Neural crest cell (in vitro differentiated cells): ENCODE results near the gene PPP2R3B. TPM values are rescaled to one million over a fixed set of nuclear protein-coding genes. Genes with fewer than 3 reads are reported as not detected.

ENCODE experiments used
- DNase-seq: peaks from one replicate; pipeline ENCODE4 v3.0.0; 2021; ENCODE audit warnings: low read depth, mixed read lengths, low spot score
- H3K27ac Mint-ChIP-seq: one replicate; pipeline ENCODE4 v1.8.0; 2021; ENCODE audit warnings: mild to moderate bottlenecking, mixed read lengths; ENCODE audit not compliant: unreplicated experiment
- H3K27me3 Mint-ChIP-seq: 2 replicates; pipeline ENCODE4 v1.8.0; 2021; ENCODE audit warnings: low read depth, mild to moderate bottlenecking, mixed read lengths
- H3K36me3 Mint-ChIP-seq: 2 replicates; pipeline ENCODE4 v1.8.0; 2021; ENCODE audit warnings: low read depth, mild to moderate bottlenecking, mixed read lengths
- H3K4me1 Mint-ChIP-seq: 2 replicates; pipeline ENCODE4 v1.8.0; 2021; ENCODE audit warnings: mixed read lengths
- H3K4me3 Mint-ChIP-seq: one replicate; pipeline ENCODE4 v1.8.0; 2021; ENCODE audit warnings: mild to moderate bottlenecking, mixed read lengths
- H3K9me3 Mint-ChIP-seq: 2 replicates; pipeline ENCODE4 v1.8.0; 2021; ENCODE audit warnings: mixed read lengths
- total RNA-seq: library from RNA; stranded (reverse); gene quantifications from 2 replicates; pipeline ENCODE4 v1.2.1, GENCODE V29; 2021
- TF ChIP-seq, protein P1 (sequence below): fragments of 200-600 bp; sonication (generic); conservative IDR thresholded peaks from 2 replicates; pipeline ENCODE4 v1.5.0; 2021; ENCODE audit warnings: antibody characterized with exemption, mild to moderate bottlenecking

PPP2R3B gene
- total RNA-seq, 1 donor from 2014 or later: 96.5 TPM

DNA sequence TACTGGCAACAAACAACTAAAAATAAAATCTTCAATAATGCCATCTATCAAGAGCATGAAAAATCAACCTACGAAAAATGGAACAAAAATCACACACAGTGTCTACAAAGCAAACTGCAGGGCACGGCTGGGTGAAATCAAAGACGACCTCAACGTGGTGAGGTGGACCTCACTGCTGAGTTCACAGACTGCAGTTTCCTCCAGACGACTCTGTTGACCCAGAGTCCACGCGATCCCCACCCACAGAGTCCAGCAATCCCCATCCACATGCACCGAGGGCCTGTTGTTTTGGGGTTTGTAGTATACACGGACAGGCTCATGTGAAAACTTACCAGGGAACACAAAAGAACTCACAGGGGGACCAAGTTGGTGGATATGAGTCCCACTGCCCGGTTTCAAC, 37.0 kb downstream of the PPP2R3B start:
- H3K27me3 Mint-ChIP-seq: no peaks in the 10 kb centered on the region
- peaks cover 4% of the 10 kb centered on the region for H3K36me3 Mint-ChIP-seq
- H3K4me1 Mint-ChIP-seq: peaks cover 22% of the 10 kb centered on the region
- TF ChIP-seq, protein P1, sequence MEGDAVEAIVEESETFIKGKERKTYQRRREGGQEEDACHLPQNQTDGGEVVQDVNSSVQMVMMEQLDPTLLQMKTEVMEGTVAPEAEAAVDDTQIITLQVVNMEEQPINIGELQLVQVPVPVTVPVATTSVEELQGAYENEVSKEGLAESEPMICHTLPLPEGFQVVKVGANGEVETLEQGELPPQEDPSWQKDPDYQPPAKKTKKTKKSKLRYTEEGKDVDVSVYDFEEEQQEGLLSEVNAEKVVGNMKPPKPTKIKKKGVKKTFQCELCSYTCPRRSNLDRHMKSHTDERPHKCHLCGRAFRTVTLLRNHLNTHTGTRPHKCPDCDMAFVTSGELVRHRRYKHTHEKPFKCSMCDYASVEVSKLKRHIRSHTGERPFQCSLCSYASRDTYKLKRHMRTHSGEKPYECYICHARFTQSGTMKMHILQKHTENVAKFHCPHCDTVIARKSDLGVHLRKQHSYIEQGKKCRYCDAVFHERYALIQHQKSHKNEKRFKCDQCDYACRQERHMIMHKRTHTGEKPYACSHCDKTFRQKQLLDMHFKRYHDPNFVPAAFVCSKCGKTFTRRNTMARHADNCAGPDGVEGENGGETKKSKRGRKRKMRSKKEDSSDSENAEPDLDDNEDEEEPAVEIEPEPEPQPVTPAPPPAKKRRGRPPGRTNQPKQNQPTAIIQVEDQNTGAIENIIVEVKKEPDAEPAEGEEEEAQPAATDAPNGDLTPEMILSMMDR: no peak
- peak overlapping the region; percentile 97 for H3K27ac Mint-ChIP-seq
- no peaks in the 10 kb centered on the region for H3K9me3 Mint-ChIP-seq
- no peak for DNase-seq
- H3K4me3 Mint-ChIP-seq: peak overlapping the region; percentile 12

DNA sequence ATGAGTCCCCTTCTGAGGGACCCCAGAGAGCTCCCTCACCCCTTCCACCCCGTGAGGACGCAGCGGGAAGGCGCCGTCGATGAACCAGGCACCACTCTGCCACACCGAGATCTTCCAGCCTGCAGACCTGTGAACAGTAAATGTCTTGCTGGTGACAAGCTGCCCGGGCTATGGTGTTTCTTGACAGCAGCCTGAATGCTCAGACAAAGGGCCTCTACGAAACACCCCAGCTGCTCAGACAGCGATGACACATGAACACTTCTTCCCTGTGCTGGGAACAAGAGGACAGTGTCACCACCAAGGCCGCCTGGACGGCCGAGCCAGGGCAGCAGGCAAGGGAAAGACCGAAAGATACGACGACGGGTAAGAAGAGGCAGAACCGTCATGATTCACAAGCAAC, 37.5 kb downstream of the PPP2R3B start:
- Mint-ChIP-seq H3K27me3 (no peaks in the 10 kb centered on the region), H3K9me3 (no peaks in the 10 kb centered on the region), H3K4me1 (peaks cover 21% of the 10 kb centered on the region), H3K4me3 (peak overlapping the region; percentile 12), H3K36me3 (peaks cover 7% of the 10 kb centered on the region), H3K27ac (peak overlapping the region; percentile 97)
- DNase-seq: no peak
- TF ChIP-seq, protein P1: no peak

DNA sequence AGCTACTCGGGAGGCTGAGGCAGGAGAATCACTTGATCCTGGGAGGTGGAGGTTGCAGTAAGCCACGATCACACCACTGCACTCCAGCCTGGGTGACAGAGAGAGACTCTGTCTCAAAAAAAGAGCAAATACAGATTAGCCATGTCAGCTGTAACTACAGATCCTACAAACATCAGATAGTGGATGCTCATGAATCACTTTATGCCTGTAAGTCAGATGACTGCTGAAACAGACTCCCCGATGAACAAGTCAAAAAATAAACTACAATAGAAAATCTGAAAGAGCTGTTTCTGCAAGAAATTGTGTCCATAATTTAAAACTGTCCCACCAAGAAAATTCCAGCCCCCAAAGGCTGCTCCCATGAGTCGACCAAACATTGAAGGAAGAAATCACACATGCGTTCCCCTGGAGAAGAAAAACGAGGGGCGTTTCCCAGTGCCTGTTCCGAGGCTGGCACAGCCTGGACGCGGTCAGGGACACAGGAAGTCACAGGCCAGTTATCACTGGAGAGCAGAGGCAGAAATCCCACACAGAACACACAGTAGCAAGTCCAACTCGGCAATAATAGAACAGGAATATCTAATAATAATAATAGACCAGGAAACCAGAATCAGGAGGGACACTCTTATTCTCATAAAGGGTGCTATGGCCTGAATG, 38.1 kb downstream of the PPP2R3B start:
- H3K27ac Mint-ChIP-seq: peak overlapping the region; percentile 94
- H3K27me3 Mint-ChIP-seq: no peaks in the 10 kb centered on the region
- H3K36me3 Mint-ChIP-seq: peaks cover 7% of the 10 kb centered on the region
- H3K4me3 Mint-ChIP-seq: peak overlapping the region; percentile 12
- no peaks in the 10 kb centered on the region for H3K9me3 Mint-ChIP-seq
- TF ChIP-seq, protein P1: no peak
- peaks cover 21% of the 10 kb centered on the region for H3K4me1 Mint-ChIP-seq
- DNase-seq: no peak

DNA sequence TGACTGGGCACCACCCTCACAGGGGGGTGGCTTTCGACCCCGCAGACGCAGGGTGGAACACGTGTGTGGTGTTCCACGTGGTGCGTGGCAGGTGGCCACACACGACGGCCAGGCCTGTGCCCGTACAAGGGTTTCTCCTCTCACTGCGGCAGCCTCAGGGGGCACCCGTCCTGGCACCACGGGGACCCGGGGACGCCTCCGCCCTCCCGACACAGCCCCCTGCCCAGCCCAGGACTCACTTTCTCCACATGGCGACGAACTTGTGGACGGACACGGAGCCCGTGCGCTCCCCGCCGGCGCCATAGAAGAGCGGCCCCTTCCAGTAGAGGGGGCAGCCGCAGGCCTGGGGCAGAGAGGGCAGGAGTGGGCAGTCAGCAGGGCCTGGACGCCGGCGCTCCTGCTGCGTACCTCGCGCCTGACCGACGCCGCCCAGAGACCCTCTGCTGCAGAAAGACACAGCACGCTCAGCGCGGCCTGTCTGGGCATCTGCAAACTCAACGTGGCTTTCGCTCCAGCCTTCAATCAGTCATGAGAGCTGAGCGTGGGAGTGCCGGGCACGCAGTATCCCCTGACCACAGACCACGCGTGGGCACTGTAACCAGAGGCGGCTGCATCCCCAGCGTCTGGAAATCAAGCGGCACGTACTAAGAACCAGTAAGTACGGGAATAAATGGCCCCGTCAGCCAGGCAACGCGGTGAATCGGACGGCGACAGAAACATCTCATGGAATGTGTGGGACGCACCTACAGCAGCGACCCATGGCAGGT, 39.2 kb downstream of the PPP2R3B start:
- Mint-ChIP-seq H3K4me3 (no peak overlapping the region), H3K36me3 (peaks cover 6% of the 10 kb centered on the region), H3K27me3 (no peaks in the 10 kb centered on the region), H3K27ac (no peak overlapping the region), H3K4me1 (peaks cover 21% of the 10 kb centered on the region), H3K9me3 (no peaks in the 10 kb centered on the region)
- no peak for DNase-seq
- TF ChIP-seq, protein P1: no peak

DNA sequence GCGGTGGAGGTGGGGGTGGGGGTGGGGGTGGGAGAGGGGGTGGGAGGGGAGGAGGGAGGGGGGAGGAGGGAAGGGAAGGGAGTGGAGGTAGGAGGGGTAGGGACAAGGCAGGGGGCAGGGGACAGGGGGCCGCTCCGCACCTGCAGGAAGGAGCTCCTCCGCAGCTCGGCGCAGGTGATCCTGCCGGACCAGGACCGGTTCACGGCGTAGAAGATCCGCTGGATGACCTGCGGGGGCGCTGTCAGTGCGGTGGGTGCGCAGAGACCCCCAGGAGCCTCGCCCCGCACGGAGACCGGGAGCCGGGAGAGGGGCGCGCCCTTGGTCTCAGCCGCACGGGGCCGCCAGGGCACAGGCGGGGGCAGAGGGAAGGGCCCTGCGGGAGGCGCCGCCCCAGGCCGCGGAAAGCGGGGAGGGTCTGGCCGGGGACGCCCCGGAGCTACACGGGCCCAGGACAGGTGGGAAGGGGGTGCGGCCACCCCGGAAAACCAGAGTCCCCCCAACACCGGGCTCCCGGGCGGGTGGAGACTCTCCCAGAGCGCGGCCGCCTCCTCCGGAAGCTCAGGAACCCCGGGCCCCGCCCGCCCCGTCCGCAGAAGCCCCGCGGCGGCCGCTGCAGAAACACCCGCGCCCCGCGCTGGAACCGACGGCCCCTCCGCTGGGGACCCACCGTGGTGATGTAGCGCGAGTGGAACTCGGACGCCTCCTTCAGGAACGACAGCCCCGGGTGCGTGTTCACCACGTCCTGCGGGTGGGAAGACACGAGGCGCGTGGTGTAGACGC, 40.5 kb downstream of the PPP2R3B start:
- DNase-seq: no peak
- H3K27ac Mint-ChIP-seq: no peak overlapping the region
- H3K9me3 Mint-ChIP-seq: peaks cover 2% of the 10 kb centered on the region
- no peak overlapping the region for H3K4me3 Mint-ChIP-seq
- TF ChIP-seq, protein P1: no peak
- H3K36me3 Mint-ChIP-seq: peaks cover 12% of the 10 kb centered on the region
- H3K4me1 Mint-ChIP-seq: peaks cover 21% of the 10 kb centered on the region
- H3K27me3 Mint-ChIP-seq: no peaks in the 10 kb centered on the region
